PC-9 (cell line): ENCODE results near the gene KDM4C.

Experiments used
- EZH2 ChIP-seq: fragments of 200-600 bp; sonication (generic); IDR thresholded peaks from 2 replicates; pipeline ENCODE4 v1.8.0; 2017; ENCODE audit warnings: antibody characterized with exemption, low read depth
- TF ChIP-seq, protein P1 (sequence below): fragments of 200-600 bp; sonication (generic); conservative IDR thresholded peaks from 2 replicates; pipeline ENCODE4 v1.6.1; 2017; ENCODE audit warnings: mixed run types, antibody characterized with exemption, mild to moderate bottlenecking, moderate library complexity

DNA sequence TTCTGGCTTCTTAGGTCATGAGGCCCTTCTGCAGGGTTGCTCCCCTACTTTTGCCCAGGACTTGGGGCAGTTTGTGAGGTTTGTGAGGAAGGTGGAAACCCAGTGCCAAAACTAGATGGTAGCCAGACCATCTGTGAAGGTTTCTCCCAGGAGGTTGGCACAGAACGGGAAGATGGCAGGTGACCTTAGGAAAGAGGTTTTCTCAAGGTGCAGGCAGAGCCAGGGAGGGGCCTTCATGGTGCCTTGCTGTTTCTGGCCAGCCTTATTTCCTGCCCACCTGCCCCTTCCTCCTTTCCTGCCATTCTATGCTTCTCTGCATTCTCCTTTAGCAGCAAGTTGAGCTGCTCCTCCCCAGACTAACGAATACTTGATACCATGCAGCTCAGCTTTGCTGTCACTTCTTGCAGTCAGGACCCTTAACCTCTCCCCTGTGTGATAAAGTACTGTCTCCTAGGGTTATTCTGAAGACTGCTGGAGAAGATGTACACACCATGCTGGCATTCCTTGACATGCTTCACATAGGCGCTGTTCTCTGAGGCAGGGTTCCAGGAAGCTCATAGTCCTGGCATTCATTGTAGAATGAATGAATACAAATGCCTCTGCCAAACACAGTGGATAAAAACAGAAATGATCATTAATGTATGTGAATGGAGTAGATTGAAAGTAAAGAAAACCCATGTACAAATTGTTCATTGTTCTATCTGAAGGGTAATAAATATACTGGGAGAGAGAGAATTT is 154.3 kb downstream of the KDM4C start:
- TF ChIP-seq, protein P1, sequence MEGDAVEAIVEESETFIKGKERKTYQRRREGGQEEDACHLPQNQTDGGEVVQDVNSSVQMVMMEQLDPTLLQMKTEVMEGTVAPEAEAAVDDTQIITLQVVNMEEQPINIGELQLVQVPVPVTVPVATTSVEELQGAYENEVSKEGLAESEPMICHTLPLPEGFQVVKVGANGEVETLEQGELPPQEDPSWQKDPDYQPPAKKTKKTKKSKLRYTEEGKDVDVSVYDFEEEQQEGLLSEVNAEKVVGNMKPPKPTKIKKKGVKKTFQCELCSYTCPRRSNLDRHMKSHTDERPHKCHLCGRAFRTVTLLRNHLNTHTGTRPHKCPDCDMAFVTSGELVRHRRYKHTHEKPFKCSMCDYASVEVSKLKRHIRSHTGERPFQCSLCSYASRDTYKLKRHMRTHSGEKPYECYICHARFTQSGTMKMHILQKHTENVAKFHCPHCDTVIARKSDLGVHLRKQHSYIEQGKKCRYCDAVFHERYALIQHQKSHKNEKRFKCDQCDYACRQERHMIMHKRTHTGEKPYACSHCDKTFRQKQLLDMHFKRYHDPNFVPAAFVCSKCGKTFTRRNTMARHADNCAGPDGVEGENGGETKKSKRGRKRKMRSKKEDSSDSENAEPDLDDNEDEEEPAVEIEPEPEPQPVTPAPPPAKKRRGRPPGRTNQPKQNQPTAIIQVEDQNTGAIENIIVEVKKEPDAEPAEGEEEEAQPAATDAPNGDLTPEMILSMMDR: no peak
- TF ChIP-seq EZH2: no peak
